Measurements from ENCODE around the gene SGK1. TPM values are rescaled to one million over a fixed set of nuclear protein-coding genes. Genes with fewer than 3 reads are reported as not detected.
A peak's percentile ranks its signal among the peaks of the same experiment; 100 is the strongest.

The SGK1 gene
- total and polyA plus RNA-seq, 2 experiments from 2014 or later, result 145 to 161 TPM

- Histone ChIP-seq H3K27me3 (no peaks in the 10 kb centered on the region), H3K4me1 (ENCODE audit: insufficient read depth) (peaks cover 4% of the 10 kb centered on the region), H3K4me2 (no peak overlapping the region), H3K79me2 (no peaks in the 10 kb centered on the region), H3K9me2 (replicated peaks; ENCODE audit: insufficient read depth) (no peaks in the 10 kb centered on the region), H3K4me3 (no peak overlapping the region), H4K20me1 (ENCODE audit: insufficient read depth, poor library complexity, severe bottlenecking) (no peaks in the 10 kb centered on the region), H2AFZ (no peak overlapping the region), H3K9me3 (ENCODE audit: low read depth) (no peaks in the 10 kb centered on the region), H3K36me3 (replicated peaks; ENCODE audit: insufficient read depth, low read depth) (no peaks in the 10 kb centered on the region), H3K27ac (peak overlapping the region; percentile 56)
- DNase-seq (ENCODE audit: low spot score), result no peak
- no peak for TF ChIP-seq CTCF (IDR thresholded peaks at IDR 0.05; ENCODE audit: poor library complexity)
- TF ChIP-seq EZH2phosphoT487 (IDR thresholded peaks at IDR 0.05; ENCODE audit: low read depth, severe bottlenecking, unreplicated experiment), result no peak
- no peak for TF ChIP-seq EZH2 (IDR thresholded peaks at IDR 0.05; ENCODE audit: borderline replicate concordance)
- WGBS (ENCODE audit: low lambda C conversion rate, missing lambda C conversion rate), result 68% methylated on average over 2 of the region's 2 CpGs
Observed at GRCh38 chr6:134287859-134288537, 29.9 kb downstream of the SGK1 start.

GRCh38 chr6:134282816-134283215 is 35.1 kb downstream of the SGK1 start:
- no peak overlapping the region for H3K4me2 ChIP-seq
- H2AFZ ChIP-seq, result no peak overlapping the region
- H3K4me1 ChIP-seq (ENCODE audit: insufficient read depth), result no peaks in the 10 kb centered on the region
- H3K36me3 ChIP-seq (replicated peaks; ENCODE audit: insufficient read depth, low read depth), result no peaks in the 10 kb centered on the region
- TF ChIP-seq CTCF (IDR thresholded peaks at IDR 0.05; ENCODE audit: poor library complexity) (no peak), EZH2 (IDR thresholded peaks at IDR 0.05; ENCODE audit: borderline replicate concordance) (no peak), EZH2phosphoT487 (IDR thresholded peaks at IDR 0.05; ENCODE audit: low read depth, severe bottlenecking, unreplicated experiment) (no peak)
- no peaks in the 10 kb centered on the region for H3K9me2 ChIP-seq (replicated peaks; ENCODE audit: insufficient read depth)
- no peak for DNase-seq (ENCODE audit: low spot score)
- no peaks in the 10 kb centered on the region for H4K20me1 ChIP-seq (ENCODE audit: insufficient read depth, poor library complexity, severe bottlenecking)
- H3K4me3 ChIP-seq, result no peak overlapping the region
- WGBS (ENCODE audit: low lambda C conversion rate, missing lambda C conversion rate), result 92% methylated on average over 3 of the region's 3 CpGs
- H3K79me2 ChIP-seq, result no peaks in the 10 kb centered on the region
- no peaks in the 10 kb centered on the region for H3K9me3 ChIP-seq (ENCODE audit: low read depth)
- H3K27ac ChIP-seq, result no peak overlapping the region
- H3K27me3 ChIP-seq, result no peaks in the 10 kb centered on the region

GRCh38 chr6:134281388-134281787 is 36.5 kb downstream of the SGK1 start:
- no peaks in the 10 kb centered on the region for H3K4me1 ChIP-seq (ENCODE audit: insufficient read depth)
- no peak overlapping the region for H3K27ac ChIP-seq
- no peak for DNase-seq (ENCODE audit: low spot score)
- TF ChIP-seq EZH2phosphoT487 (IDR thresholded peaks at IDR 0.05; ENCODE audit: low read depth, severe bottlenecking, unreplicated experiment) (no peak), CTCF (IDR thresholded peaks at IDR 0.05; ENCODE audit: poor library complexity) (no peak), EZH2 (IDR thresholded peaks at IDR 0.05; ENCODE audit: borderline replicate concordance) (no peak)
- whole genome bisulfite sequencing (ENCODE audit: low lambda C conversion rate, missing lambda C conversion rate), result 94% methylated on average over 6 of the region's 6 CpGs
- no peaks in the 10 kb centered on the region for H3K36me3 ChIP-seq (replicated peaks; ENCODE audit: insufficient read depth, low read depth)
- no peaks in the 10 kb centered on the region for H3K27me3 ChIP-seq
- no peak overlapping the region for H3K4me3 ChIP-seq
- no peaks in the 10 kb centered on the region for H3K9me2 ChIP-seq (replicated peaks; ENCODE audit: insufficient read depth)
- H3K4me2 ChIP-seq, result no peak overlapping the region
- no peaks in the 10 kb centered on the region for H3K9me3 ChIP-seq (ENCODE audit: low read depth)
- H2AFZ ChIP-seq, result no peak overlapping the region
- no peaks in the 10 kb centered on the region for H4K20me1 ChIP-seq (ENCODE audit: insufficient read depth, poor library complexity, severe bottlenecking)
- no peaks in the 10 kb centered on the region for H3K79me2 ChIP-seq

All from hepatocyte (in vitro differentiated cells).